Measurements from ENCODE around the gene PANK4. TPM values are rescaled to one million over a fixed set of nuclear protein-coding genes. Genes with fewer than 3 reads are reported as not detected.
A peak's percentile ranks its signal among the peaks of the same experiment; 100 is the strongest.

PANK4 gene
- total and polyA plus RNA-seq, 9 of the 15 experiments (the other 6 are each of a cell fraction or from before 2014, with no cell fraction given), result 0.93 to 55.6 (median 31.5) TPM

DNA sequence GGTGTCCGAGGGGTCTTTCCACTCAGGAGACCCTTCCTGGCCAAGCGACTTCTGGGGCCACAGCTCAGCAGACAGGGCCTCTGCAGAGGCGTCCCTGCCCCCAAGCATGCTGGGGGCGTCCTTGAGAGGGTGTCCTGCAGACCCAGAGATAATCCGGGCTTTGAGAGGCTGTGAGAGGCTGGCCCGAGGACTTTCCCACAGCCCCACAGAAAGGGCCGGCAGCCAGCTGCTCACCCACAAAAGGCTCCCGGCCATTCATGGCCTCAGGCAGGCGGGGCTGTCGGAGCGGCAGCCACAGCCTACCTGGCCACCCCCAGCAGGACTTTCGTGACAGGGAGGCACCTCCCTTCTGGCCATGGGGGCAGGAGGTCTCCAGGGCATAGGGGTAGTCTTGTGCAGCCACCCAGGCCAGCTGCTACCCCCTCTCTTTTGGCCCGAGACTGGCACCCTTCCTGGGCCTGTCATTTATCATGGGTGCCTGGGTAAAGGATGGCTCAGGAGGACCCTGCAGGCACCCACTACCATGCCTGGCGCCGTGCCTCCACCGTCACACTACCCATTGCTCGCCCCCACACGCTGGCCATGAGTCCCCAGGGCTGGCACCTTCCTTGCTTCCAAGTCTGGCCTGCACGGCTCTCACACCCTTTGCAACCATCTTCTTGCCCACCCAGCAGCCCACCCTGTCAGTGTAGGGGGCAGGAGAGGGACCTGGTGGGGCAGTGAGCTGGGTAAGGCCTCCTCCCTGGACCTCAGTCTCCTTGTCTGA is 18.7 kb upstream of the PANK4 start:
- H3K27ac ChIP-seq (ENCODE audit: extremely low read depth, low read depth, low read length), result peak overlapping the region; percentile 78
- H3K4me3 ChIP-seq, result peak overlapping the region; percentile 42; the same call in 1 of the 2 replicates
- no peaks in the 10 kb centered on the region for H3K27me3 ChIP-seq (ENCODE audit: control insufficient read depth in 2 of 2, insufficient read depth in 2 of 2, low read length in 2 of 2)
- in situ Hi-C loops (cut with MboI), result loop anchor here (25.0 kb wide), 1 partner anchor 358 kb away; the partner anchor contains the start of gene FAAP20
- POLR2A ChIA-PET, result interaction anchor here (0.6 to 1.6 kb wide), 8 partner anchors 16 to 356 kb away, joined by 3 to 6 read pairs (median 3); partner anchors contain the start of gene PANK4
- TF ChIP-seq TFAM (CRISPR knock-in tag; conservative IDR thresholded peaks at IDR 0.05), result no peak
- TF ChIP-seq YY1 (IDR thresholded peaks at IDR 0.05; ENCODE audit: borderline replicate concordance in 1 of 3, control insufficient read depth in 1 of 3, extremely low read depth in 1 of 3, insufficient read depth in 3 of 3, insufficient read length in 1 of 3, insufficient replicate concordance in 2 of 3, low read depth in 1 of 3, low read length in 2 of 3), result peak in 1 of 3 experiments; percentile 31
- peak; percentile 13; the same call in 1 of the 2 replicates for TF ChIP-seq CBFA2T2 (conservative IDR thresholded peaks at IDR 0.05)
- TF ChIP-seq RCOR1 (IDR thresholded peaks at IDR 0.05; ENCODE audit: borderline replicate concordance in 1 of 2, low read depth in 2 of 2, low read length in 2 of 2), result no peak
- TF ChIP-seq, protein P1, sequence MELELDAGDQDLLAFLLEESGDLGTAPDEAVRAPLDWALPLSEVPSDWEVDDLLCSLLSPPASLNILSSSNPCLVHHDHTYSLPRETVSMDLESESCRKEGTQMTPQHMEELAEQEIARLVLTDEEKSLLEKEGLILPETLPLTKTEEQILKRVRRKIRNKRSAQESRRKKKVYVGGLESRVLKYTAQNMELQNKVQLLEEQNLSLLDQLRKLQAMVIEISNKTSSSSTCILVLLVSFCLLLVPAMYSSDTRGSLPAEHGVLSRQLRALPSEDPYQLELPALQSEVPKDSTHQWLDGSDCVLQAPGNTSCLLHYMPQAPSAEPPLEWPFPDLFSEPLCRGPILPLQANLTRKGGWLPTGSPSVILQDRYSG (tag; conservative IDR thresholded peaks at IDR 0.05; ENCODE audit: low read depth), result 0 out of 2 replicates have a peak, but pooled peaks have one; percentile 36
- TF ChIP-seq POLR2G (IDR thresholded peaks at IDR 0.05; ENCODE audit: low read depth, low read length), result 0 out of 2 replicates have a peak, but pooled peaks have one; percentile 18
- TF ChIP-seq NONO (IDR thresholded peaks at IDR 0.05; ENCODE audit: low read depth in 2 of 2, low read length in 1 of 2), result 0 out of 4 replicates have a peak, but pooled peaks of 1 of the 2 experiments have one; percentile 24
- peak in 1 of 2 experiments; percentile 12; a peak in 2 of 4 replicates for TF ChIP-seq MAZ (CRISPR knock-in tag; conservative IDR thresholded peaks at IDR 0.05 in 1 of 2, IDR thresholded peaks at IDR 0.05 in 1 of 2)
- TF ChIP-seq ZNF75A (CRISPR knock-in tag; IDR thresholded peaks at IDR 0.05), result peak; percentile 75
- TF ChIP-seq ESRRA (IDR thresholded peaks at IDR 0.05; ENCODE audit: borderline replicate concordance, low read depth), result peak; percentile 63
- TF ChIP-seq EGR1 (conservative IDR thresholded peaks at IDR 0.05), result peak; percentile 54
- TF ChIP-seq, protein P2, sequence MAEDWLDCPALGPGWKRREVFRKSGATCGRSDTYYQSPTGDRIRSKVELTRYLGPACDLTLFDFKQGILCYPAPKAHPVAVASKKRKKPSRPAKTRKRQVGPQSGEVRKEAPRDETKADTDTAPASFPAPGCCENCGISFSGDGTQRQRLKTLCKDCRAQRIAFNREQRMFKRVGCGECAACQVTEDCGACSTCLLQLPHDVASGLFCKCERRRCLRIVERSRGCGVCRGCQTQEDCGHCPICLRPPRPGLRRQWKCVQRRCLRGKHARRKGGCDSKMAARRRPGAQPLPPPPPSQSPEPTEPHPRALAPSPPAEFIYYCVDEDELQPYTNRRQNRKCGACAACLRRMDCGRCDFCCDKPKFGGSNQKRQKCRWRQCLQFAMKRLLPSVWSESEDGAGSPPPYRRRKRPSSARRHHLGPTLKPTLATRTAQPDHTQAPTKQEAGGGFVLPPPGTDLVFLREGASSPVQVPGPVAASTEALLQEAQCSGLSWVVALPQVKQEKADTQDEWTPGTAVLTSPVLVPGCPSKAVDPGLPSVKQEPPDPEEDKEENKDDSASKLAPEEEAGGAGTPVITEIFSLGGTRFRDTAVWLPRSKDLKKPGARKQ (CRISPR knock-in tag; IDR thresholded peaks at IDR 0.05), result no peak
- TF ChIP-seq CBFA2T3 (IDR thresholded peaks at IDR 0.05), result peak; percentile 24; the same call in 1 of the 2 replicates
- H3K36me3 ChIP-seq (ENCODE audit: control insufficient read depth, insufficient read depth, low read length), result no peaks in the 10 kb centered on the region
- H3K79me2 ChIP-seq (ENCODE audit: control insufficient read depth, insufficient read depth, low read length), result peaks cover 9% of the 10 kb centered on the region; the same call in 1 of the 3 replicates
- DNase-seq (ENCODE audit: extremely low read depth in 1 of 4, low spot score in 3 of 4), result peak in 2 of 4 experiments; percentile 68 to 80
- H2AFZ ChIP-seq (ENCODE audit: low read depth, low read length), result peak overlapping the region; percentile 75
- ATAC-seq, result no peak
- intact Hi-C loops (cut with micrococcal nuclease), result loop anchor here (5.0 to 10.0 kb wide), 3 partner anchors 42 to 350 kb away; partner anchors contain the start of genes FAAP20 and PRXL2B
- H3K9me1 ChIP-seq (ENCODE audit: control insufficient read depth, insufficient read depth, low read length), result peaks cover 7% of the 10 kb centered on the region
- peak overlapping the region; percentile 82 for H3K4me2 ChIP-seq (ENCODE audit: insufficient read depth, low read length)
- H3K9ac ChIP-seq (ENCODE audit: insufficient read depth in 1 of 2, low read depth in 2 of 2, low read length in 2 of 2), result peak overlapping the region; percentile 47 to 90
- no peaks in the 10 kb centered on the region for H3K9me3 ChIP-seq (replicated peaks; ENCODE audit: control insufficient read depth, insufficient read depth, low read depth, low read length)
- no peak for FAIRE-seq
- H3K4me1 ChIP-seq (replicated peaks in 1 of 2; ENCODE audit: control insufficient read depth in 2 of 2, insufficient read depth in 2 of 2, low read length in 2 of 2), result peaks cover 76 to 98% of the 10 kb centered on the region in 2 experiments
- CTCF ChIA-PET (ENCODE audit: low intra/inter-chr PET ratio), result no interaction called here
- no TSS peak for BruUV-seq (replicated peaks)
- no peaks in the 10 kb centered on the region; the same call in 1 of the 2 replicates for H4K20me1 ChIP-seq (replicated peaks; ENCODE audit: control insufficient read depth, insufficient read depth, low read length)
- 31% methylated on average over 18 of the region's 19 CpGs for WGBS (ENCODE audit: insufficient coverage, low coverage, missing lambda C conversion rate)
